Putamen (tissue), 1 donor: Measurements from ENCODE around the gene CITED4.
"Not testable (repeated sequence)": the region's sequence is repeated elsewhere in the genome, so short reads cannot be mapped to it uniquely, and the experiment has no call there.

Experiments
- DNase-seq: peaks from one replicate; pipeline ENCODE4 v3.0.0-alpha.2; 2016; ENCODE audit warnings: low spot score

The CITED4 gene

GRCh38 chr1:40862008-40862863 lies at the start of gene CITED4:
Gene CITED4 (minus strand): TSS chr1:40862363. CDS start chr1:40862127, 236 bp downstream.
- DNase-seq = peak; percentile 92

DNA sequence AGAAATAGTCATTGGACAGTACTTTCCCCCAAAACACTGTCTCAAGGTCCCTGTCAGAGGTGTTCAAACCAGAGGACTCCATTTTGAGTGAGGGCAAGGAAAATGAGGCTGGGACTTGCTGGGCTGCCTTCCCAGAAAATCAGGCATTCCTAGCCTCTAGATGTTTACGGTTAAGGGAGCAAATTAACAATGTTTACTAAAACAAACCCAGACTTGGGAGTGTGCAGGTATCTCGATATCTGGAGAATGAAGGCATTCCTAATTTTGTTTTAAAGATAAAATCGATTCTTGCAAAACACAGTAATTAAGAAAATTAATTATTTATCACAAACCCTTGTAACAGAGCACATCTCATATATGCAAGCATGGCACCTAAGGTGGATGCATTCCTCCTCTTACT lies 48.9 kb upstream of the CITED4 start:
- DNase-seq = no peak

- DNase-seq = no peak
These were observed 47.1 kb upstream of the CITED4 start for GRCh38 chr1:40909281-40909680.

GRCh38 chr1:40908350-40908749 lies 46.2 kb upstream of the CITED4 start:
- DNase-seq = no peak

DNA sequence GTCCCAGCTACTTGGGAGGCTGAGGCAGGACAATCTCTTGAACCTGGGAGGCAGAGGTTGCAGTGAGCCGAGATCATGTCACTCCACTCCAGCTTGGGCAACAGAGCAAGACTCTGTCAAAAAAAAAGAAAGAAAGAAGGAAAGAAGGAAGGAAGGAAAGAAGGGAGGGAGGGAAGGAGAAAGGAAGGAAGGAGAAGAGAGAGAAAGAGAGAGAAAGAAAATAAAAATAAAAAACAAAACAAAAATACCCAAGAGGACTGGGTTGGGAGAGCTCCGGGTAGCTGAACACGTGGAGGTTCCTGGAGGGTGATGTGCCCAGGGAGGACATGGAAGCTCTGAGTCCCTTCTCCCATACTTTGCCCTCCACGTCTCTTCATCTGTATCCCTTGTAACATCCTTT lies 45.7 kb upstream of the CITED4 start:
- DNase-seq = no peak

- DNase-seq = no peak
These were observed 44.7 kb upstream of the CITED4 start for GRCh38 chr1:40906781-40907400.

GRCh38 chr1:40905061-40905460 lies 42.9 kb upstream of the CITED4 start:
- no peak for DNase-seq

- DNase-seq = no peak
These were observed 40.9 kb upstream of the CITED4 start for GRCh38 chr1:40903106-40903505.

DNA sequence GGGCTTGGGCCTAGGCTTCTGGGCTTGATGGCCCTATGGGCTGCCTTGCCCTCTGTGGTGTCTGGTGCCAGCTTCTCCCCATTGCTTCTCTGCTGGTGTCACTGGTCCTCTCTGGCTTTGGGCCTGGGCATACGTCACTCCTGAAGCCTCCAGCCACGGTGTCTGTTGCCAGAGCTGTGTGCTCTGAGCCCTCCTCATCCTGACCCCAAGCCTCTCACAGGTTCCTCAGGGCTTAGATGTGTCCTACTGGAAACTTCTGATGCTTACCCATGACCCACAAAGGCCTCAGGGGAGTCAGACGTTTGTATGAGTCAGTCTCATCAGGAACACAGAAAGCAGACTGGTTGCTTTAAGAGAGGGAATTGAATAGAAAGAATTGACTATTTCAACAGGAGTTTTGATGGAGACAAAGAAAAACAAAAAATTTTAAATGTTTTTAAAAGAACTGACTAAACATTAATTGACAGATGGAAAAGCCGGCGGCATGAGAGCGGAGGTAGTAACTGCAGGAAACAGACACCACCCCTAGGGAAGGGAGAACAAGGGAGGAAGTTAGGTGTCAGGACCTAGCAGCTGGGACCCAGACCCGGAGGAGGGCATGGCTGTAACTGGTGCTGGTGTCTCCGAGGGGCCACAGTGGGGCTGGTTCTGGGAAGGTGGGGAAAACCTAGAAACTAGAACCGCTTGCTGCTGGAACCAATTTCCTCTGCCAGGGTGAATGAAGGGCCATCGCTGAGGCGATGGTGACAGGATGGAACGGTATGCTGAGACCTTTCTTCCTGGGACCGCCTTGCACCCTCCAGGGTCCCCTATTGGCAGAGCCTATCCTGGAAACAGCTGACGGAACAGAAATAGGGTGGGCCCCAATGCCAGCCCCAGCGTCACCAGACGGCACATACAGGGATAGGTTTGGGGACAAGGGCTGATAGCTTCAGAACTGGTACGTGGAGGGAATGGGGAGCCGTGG lies 40.0 kb upstream of the CITED4 start:
- no peak for DNase-seq

DNA sequence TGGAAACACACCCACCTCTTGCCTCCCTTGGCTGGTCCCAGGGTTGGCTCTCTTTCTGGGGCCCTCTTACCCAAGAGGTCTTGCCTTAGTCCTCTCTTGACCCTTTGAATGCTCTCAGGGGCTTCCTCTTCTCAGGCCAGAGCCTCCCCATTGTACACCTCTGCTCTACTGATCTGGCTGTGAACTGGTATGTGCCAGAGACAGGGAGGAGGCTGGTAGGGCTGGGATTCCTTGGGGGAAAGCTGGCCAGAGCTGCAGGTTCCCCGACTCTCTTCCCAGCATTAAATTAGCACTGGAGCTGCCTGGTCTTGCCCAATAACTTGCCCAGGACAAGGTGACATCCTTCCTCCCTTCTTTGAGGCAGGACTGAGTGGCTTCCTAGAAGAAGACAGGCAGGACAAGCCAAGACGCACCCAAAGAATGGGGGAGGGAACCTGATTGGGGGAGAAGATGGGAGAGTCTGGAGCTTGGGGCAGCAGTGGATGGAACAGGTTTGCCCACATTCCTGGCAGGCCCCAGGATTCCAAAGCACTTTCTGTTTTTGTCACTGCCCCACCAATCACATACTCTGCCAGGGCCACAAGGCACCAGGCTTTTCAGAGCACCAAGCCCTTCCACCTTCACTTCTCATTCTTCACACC lies 37.2 kb upstream of the CITED4 start:
- no peak for DNase-seq

- DNase-seq = no peak
These were observed 36.3 kb upstream of the CITED4 start for GRCh38 chr1:40898431-40898901.

DNA sequence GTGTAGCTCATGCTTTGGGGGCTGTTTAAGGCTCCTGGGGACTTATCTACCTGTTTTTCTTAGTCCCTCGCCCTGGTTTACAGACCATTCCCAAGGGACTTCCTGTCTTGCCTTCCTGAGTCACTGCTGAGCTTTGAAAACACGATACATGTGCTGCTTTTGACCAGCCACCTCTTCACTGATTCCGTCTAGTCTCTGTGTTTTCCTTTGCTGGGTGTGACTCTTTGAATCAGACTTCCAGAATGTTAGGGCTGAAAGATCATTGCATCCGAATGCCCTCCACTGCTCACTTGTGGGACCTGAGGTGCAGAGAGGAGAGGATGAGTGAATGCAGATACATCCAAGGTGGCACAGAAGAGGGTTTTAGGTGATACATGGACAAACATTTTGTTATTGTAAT lies 35.4 kb upstream of the CITED4 start:
- no peak for DNase-seq

DNA sequence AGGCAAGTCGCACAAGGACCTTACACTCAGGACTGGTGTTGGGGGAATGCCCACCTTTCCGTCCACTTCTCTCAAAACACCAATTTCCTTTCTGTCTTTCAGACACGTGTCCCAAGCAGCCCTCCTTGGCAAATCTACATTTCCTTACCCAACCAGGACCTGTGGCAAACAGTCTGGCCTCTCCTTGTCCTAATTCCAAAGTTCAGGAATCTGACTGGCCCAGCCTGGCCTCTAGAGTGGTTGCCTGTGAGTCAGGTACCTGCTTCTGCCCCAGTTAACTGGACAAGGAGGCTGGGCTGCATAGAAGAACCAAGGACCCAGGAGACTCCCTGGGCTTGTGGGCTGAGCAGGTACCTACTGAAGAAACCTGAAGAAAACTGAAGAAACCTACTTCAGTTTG lies 34.3 kb upstream of the CITED4 start:
- DNase-seq = no peak

- DNase-seq = no peak
These were observed 33.4 kb upstream of the CITED4 start for GRCh38 chr1:40895601-40896000.

DNA sequence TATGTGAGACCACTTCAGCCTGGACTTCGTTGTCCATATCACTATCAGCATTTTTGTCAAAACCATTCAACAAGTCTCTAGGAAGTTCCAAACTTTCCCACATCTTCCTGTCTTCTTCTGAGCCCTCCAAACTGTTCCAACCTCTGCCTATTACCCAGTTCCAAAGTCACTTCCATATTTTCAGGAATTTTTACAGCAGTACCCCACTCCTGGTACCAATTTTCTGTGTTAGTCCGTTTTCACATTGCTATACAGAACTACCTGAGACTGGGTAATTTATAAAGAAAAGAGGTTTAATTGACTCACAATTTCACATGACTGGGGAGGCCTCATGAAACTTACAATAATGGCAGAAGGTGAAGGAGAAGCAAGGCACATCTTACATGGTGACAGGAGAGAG lies 32.7 kb upstream of the CITED4 start:
- not testable (repeated sequence) for DNase-seq

- no peak for DNase-seq
These were observed 32.3 kb upstream of the CITED4 start for GRCh38 chr1:40894455-40894854.

DNA sequence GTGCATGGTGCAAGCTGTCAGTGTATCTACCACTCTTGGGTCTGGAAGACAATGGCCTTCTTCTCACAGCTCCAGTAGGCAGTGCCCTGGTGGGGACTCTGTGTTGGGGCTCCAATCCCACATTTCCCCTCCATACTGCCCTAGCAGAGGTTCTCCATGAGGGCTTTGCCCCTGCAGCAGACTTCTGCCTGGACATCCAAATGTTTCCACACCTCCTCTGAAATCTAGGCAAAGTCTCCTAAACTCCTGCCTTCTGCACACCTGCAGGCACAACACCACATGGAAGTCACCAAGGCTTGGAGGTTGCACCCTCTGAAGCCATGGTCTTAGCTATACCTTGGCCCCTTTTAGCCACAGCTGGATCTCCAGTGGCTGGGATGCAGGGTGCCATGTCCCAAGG lies 31.8 kb upstream of the CITED4 start:
- DNase-seq = no peak

GRCh38 chr1:40892354-40892753 lies 30.2 kb upstream of the CITED4 start:
- DNase-seq = no peak

DNA sequence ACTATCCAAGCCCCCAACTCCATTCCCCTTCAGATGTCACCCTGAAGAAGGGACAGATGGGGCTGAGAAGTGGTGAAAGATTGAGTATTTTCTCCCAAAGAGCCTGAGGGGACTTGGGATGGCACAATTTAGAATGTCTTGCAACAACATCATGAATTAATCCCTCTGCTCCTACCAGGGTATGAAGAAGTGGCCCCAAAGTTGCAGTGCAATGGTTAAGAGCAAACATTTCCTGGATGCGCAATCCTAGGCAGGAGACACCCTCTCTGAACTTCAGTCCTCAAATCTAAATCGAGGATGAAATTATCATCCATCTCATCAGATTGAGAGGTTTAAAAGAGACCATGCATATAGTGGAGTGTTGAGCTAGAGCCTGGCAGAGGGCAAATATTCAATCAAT lies 28.6 kb upstream of the CITED4 start:
- no peak for DNase-seq

DNA sequence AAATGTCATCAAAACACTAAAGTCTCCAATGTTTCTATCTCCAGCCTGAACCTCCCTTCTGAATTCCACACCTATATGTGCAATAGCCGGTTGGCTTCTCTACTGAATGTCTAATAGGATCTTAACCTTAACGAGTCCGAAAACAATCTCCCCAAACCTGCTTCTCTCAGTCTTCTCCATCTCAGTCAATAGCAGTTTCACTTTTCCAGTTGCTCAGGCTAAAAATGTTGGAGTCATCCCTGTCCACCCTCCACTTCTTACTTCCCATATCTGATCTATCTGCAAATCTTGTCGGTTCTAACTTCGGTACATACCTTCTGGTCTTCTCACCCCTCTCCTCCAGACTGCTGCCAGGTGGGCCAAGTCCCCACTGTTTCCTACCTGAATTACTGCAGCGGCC lies 25.5 kb upstream of the CITED4 start:
- no peak for DNase-seq

DNA sequence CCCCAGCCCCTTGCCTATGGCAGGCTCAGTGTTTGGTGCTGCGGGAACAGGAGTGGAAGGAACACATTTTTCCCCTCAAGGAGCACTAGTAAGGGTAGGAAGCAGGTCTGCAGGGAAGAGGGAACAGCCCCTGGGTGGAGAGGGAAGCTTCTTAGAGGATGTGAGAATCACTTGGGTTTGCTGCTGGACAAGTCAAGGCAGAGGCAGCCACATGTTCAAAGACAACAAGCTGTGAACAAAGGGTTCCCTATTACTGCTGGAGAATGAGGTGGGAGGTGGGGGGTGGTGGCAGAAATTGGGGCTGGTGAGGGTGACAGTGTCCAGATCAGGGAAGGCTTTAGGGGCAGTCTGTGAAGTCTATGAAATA lies 24.8 kb upstream of the CITED4 start:
- DNase-seq = no peak
